Measurements from ENCODE around the gene NAA35.

The NAA35 gene

GRCh38 chr9:86062845-86063693, 122.1 kb downstream of the NAA35 start:
- no peak for DNase-seq (ENCODE audit: low read depth, low spot score)

DNA sequence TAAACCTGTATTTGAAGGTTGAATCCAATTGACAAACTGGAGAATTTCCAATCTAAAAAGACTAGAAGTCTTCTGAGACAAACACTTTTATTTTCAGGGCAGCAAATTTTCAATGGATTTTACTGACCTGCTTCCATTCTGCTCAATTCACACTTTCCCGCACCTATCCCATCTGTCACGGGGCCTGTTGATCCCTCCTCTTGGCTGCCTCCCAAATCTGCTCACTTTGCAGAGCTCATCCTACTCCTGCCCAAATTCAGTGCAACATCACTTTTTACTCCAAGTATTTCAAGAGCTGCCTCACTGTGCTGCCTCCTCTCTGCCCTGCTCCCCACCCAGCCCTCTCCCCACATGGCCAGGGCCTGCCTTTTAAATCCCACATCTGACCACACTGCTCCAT, 123.3 kb downstream of the NAA35 start:
- DNase-seq (ENCODE audit: low read depth, low spot score): no peak

DNA sequence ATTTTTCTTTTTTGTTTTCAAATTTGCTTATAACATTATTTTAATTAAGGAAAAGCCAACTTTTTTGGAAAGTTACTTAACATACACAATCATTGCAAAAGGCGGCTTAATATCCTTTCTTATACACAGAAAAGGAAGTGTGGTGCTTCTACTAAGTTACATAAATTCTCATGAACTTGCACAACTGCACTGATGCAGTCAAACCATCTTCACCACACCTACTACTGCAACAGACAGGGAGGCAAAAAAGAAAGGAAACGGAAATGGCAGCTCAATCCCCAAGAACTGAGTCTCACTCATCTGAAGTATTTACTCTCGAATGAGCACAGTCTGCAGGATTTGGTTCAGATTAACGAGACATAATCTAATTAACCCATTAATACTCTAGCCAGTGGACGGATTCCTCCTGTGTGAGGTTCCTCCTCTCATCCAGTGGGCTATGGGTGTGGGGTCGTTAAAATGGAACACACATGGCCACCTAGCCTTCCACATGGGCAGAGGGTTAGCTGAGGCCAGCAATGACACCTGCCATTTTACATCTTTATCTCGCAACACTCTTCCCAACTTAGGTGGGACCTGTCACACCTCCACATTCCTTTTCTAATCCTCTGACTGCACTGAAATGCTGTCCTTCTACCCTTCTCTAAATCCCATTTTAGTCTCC, 128.4 kb downstream of the NAA35 start:
- DNase-seq (ENCODE audit: low read depth, low spot score): no peak
